ENCODE data around the gene IBA57. TPM values are rescaled to one million over a fixed set of nuclear protein-coding genes. Genes with fewer than 3 reads are reported as not detected.

The IBA57 gene
- total and polyA plus RNA-seq, 2 of the 8 experiments (the other 6 are each of a cell fraction or from before 2014, with no cell fraction given): 2.6 to 5.9 TPM

GRCh38 chr1:228154670-228155571 lies 10.7 kb upstream of the IBA57 start:
- Histone ChIP-seq H3K4me3 (ENCODE audit: extremely low read depth in 1 of 4, insufficient read depth in 2 of 4, low read depth in 3 of 4, low read length in 4 of 4) (no peak overlapping the region), H3K4ac (replicated peaks; ENCODE audit: insufficient read length, low read depth, low read length) (no peak overlapping the region), H3K79me2 (ENCODE audit: control insufficient read depth in 1 of 2, insufficient read depth in 2 of 2, low read length in 2 of 2) (no peaks in the 10 kb centered on the region), H2BK12ac (ENCODE audit: low read depth, low read length) (no peak overlapping the region), H3K14ac (ENCODE audit: insufficient read length) (no peak overlapping the region), H3K18ac (ENCODE audit: extremely low read depth, low read length) (no peak overlapping the region), H3K23me2 (ENCODE audit: low read depth, low read length) (no peaks in the 10 kb centered on the region; the same call in 1 of the 2 replicates), H3K27ac (ENCODE audit: low read depth, low read length) (no peak overlapping the region), H2AFZ (ENCODE audit: low read length) (no peak overlapping the region), H4K20me1 (replicated peaks in 1 of 2; ENCODE audit: control insufficient read depth in 1 of 2, insufficient read depth in 2 of 2, low read length in 2 of 2) (peaks cover 1 to 4% of the 10 kb centered on the region in 2 experiments), H3K9me3 (ENCODE audit: insufficient read depth in 2 of 2, low read depth in 1 of 2, low read length in 1 of 2) (no peaks in the 10 kb centered on the region), H3K4me2 (ENCODE audit: insufficient read depth in 1 of 2, low read depth in 2 of 2, low read length in 2 of 2) (no peak overlapping the region), H3K56ac (replicated peaks; ENCODE audit: insufficient read length, low read depth, low read length) (no peak overlapping the region), H3K27me3 (replicated peaks in 1 of 4; ENCODE audit: control insufficient read depth in 3 of 4, extremely low read depth in 1 of 4, insufficient read depth in 3 of 4, low read length in 3 of 4) (peaks cover 0 to 5% (median 0%) of the 10 kb centered on the region in 4 experiments; a peak in 4 of 7 replicates), H4K8ac (ENCODE audit: extremely low read depth, insufficient read depth, low read length) (no peak overlapping the region), H2BK120ac (replicated peaks; ENCODE audit: low read depth, low read length) (no peak overlapping the region), H2BK20ac (ENCODE audit: low read length) (no peak overlapping the region), H2BK5ac (ENCODE audit: low read depth, low read length) (no peak overlapping the region), H4K91ac (replicated peaks; ENCODE audit: insufficient read length, low read length) (no peak overlapping the region), H3K23ac (ENCODE audit: insufficient read length) (no peak overlapping the region), H2AK5ac (ENCODE audit: low read depth, low read length) (no peak overlapping the region), H4K5ac (ENCODE audit: insufficient read length, low read depth, low read length) (no peak overlapping the region), H3K9ac (replicated peaks in 1 of 4; ENCODE audit: extremely low read depth in 1 of 4, low read depth in 3 of 4, low read length in 3 of 4) (no peak overlapping the region), H3K79me1 (ENCODE audit: low read depth, low read length) (peaks cover 2% of the 10 kb centered on the region; the same call in 1 of the 2 replicates), H3K4me1 (replicated peaks in 1 of 4; ENCODE audit: control insufficient read depth in 3 of 4, insufficient read depth in 4 of 4, low read length in 3 of 4) (peaks cover 0 to 3% (median under 1%) of the 10 kb centered on the region in 4 experiments; a peak in 1 of 7 replicates), H2BK15ac (ENCODE audit: low read length) (no peak overlapping the region), H3K36me3 (ENCODE audit: control insufficient read depth in 2 of 4, insufficient read depth in 4 of 4, low read length in 3 of 4) (no peaks in the 10 kb centered on the region)
- FAIRE-seq: no peak
- ChIA-PET CTCF (ENCODE audit: partially characterized antibody) (interaction anchor here (1.2 to 1.6 kb wide), 3 partner anchors 10 to 14 kb away, joined by 3 read pairs; no protein-coding TSS in a partner anchor), POLR2A (ENCODE audit: partially characterized antibody) (interaction anchor here (5.5 kb wide), 1 partner anchor 9 kb away, joined by 44 read pairs; the partner anchor contains the start of gene IBA57)
- 87% methylated on average over 20 of the region's 20 CpGs; no CpG with 5 or more reads in 1 of the 2 experiments for WGBS, 2 experiments (ENCODE audit: extremely low coverage in 1 of 2, insufficient coverage in 1 of 2, insufficient read length in 1 of 2, insufficient replicate concordance in 2 of 2, low coverage in 1 of 2, low lambda C conversion rate in 2 of 2, missing lambda C conversion rate in 1 of 2)
- DNase-seq (ENCODE audit: low read depth in 1 of 2, low spot score in 2 of 2): no peak
- no peak for TF ChIP-seq SP2 (IDR thresholded peaks at IDR 0.05; ENCODE audit: low read length)
- TF ChIP-seq JUN (IDR thresholded peaks at IDR 0.05; ENCODE audit: low read depth, low read length): no peak
- no peak for TF ChIP-seq CREB1 (IDR thresholded peaks at IDR 0.05)
- TF ChIP-seq CEBPB (IDR thresholded peaks at IDR 0.05; ENCODE audit: low read depth, low read length): no peak
- TF ChIP-seq KDM4A (IDR thresholded peaks at IDR 0.05; ENCODE audit: low read depth, low read length, severe bottlenecking): no peak
- TF ChIP-seq JUND (IDR thresholded peaks at IDR 0.05; ENCODE audit: low read length): no peak
- TF ChIP-seq POU5F1 (IDR thresholded peaks at IDR 0.05; ENCODE audit: low read depth, low read length): no peak
- TF ChIP-seq EP300 (IDR thresholded peaks at IDR 0.05; ENCODE audit: borderline replicate concordance in 1 of 2, low read depth in 2 of 2, low read length in 2 of 2): no peak
- TF ChIP-seq ATF3 (IDR thresholded peaks at IDR 0.05; ENCODE audit: insufficient read depth, low read depth, low read length): no peak
- TF ChIP-seq TCF12 (IDR thresholded peaks at IDR 0.05; ENCODE audit: low read depth, low read length): no peak
- no peak for TF ChIP-seq KDM5A (IDR thresholded peaks at IDR 0.05; ENCODE audit: low read length)
- no peak for TF ChIP-seq SP1 (IDR thresholded peaks at IDR 0.05; ENCODE audit: low read depth, low read length)
